Brain microvascular endothelial cell (primary cell): ENCODE results near the gene AIF1L.

Source experiments
- DNase-seq: peaks from one replicate; pipeline ENCODE4 v3.0.0-alpha.2; 2020
- H3K27ac ChIP-seq: fragments of 250-450 bp; sonication (Bioruptor Pico); 2 replicates; pipeline ENCODE4 v1.5.1; 2020; ENCODE audit warnings: mild to moderate bottlenecking, moderate library complexity
- H3K27me3 ChIP-seq: fragments of 250-450 bp; sonication (Bioruptor Pico); replicated peaks from 2 replicates; pipeline ENCODE4 v1.5.1; 2020; ENCODE audit warnings: mild to moderate bottlenecking
- H3K36me3 ChIP-seq: fragments of 250-450 bp; sonication (Bioruptor Pico); replicated peaks from 2 replicates; pipeline ENCODE4 v1.5.1; 2020; ENCODE audit warnings: mild to moderate bottlenecking
- H3K4me3 ChIP-seq: 2 replicates; pipeline ENCODE4 v1.5.1; 2011; ENCODE audit warnings: low read depth, mild to moderate bottlenecking, control low read depth, low read length, moderate library complexity
- CTCF ChIP-seq: IDR thresholded peaks from 2 replicates; pipeline ENCODE4 v1.5.1; 2011; ENCODE audit warnings: low read depth, mild to moderate bottlenecking, moderate library complexity, low read length, control low read depth, inconsistent platforms; ENCODE audit errors: missing control alignments
- in situ Hi-C: cut with HindIII; loops from 2 replicates; pipeline ENCODE4 v1.10.0; 2017; ENCODE audit warnings: low sequenced_read_pairs, low pct_ligation_motif_present

The AIF1L gene

GRCh38 chr9:131104016-131104740 is 7.8 kb downstream of the AIF1L start:
- Histone ChIP-seq H3K27me3 (peaks cover 29% of the 10 kb centered on the region), H3K27ac (no peak overlapping the region), H3K36me3 (no peaks in the 10 kb centered on the region), H3K4me3 (no peak overlapping the region)
- DNase-seq = no peak
- in situ Hi-C loops = no loop called here
- TF ChIP-seq CTCF = no peak

- Histone ChIP-seq H3K4me3 (no peak overlapping the region), H3K27ac (no peak overlapping the region), H3K27me3 (peaks cover 33% of the 10 kb centered on the region), H3K36me3 (no peaks in the 10 kb centered on the region)
- DNase-seq = no peak
- in situ Hi-C loops = no loop called here
- TF ChIP-seq CTCF = no peak
These were observed 9.6 kb downstream of the AIF1L start for GRCh38 chr9:131105952-131106351.

GRCh38 chr9:131107760-131108159 is 11.4 kb downstream of the AIF1L start:
- H3K27me3 ChIP-seq = peaks cover 35% of the 10 kb centered on the region
- in situ Hi-C loops = no loop called here
- no peak for DNase-seq
- TF ChIP-seq CTCF = no peak
- H3K4me3 ChIP-seq = no peak overlapping the region
- H3K27ac ChIP-seq = no peak overlapping the region
- no peaks in the 10 kb centered on the region for H3K36me3 ChIP-seq

- Histone ChIP-seq H3K27ac (no peak overlapping the region), H3K4me3 (no peak overlapping the region), H3K27me3 (peaks cover 33% of the 10 kb centered on the region), H3K36me3 (no peaks in the 10 kb centered on the region)
- in situ Hi-C loops = no loop called here
- no peak for DNase-seq
- TF ChIP-seq CTCF = no peak
These were observed 15.0 kb downstream of the AIF1L start for GRCh38 chr9:131111186-131111853.

- Histone ChIP-seq H3K27ac (no peak overlapping the region), H3K4me3 (no peak overlapping the region), H3K36me3 (no peaks in the 10 kb centered on the region), H3K27me3 (peaks cover 35% of the 10 kb centered on the region)
- no peak for TF ChIP-seq CTCF
- DNase-seq = no peak
- in situ Hi-C loops = no loop called here
These were observed 15.6 kb downstream of the AIF1L start for GRCh38 chr9:131111854-131112311.
